ENCODE results near the gene KLF15.
"Not testable (repeated sequence)": the region's sequence is repeated elsewhere in the genome, so short reads cannot be mapped to it uniquely, and the experiment has no call there.

Gene KLF15

DNA sequence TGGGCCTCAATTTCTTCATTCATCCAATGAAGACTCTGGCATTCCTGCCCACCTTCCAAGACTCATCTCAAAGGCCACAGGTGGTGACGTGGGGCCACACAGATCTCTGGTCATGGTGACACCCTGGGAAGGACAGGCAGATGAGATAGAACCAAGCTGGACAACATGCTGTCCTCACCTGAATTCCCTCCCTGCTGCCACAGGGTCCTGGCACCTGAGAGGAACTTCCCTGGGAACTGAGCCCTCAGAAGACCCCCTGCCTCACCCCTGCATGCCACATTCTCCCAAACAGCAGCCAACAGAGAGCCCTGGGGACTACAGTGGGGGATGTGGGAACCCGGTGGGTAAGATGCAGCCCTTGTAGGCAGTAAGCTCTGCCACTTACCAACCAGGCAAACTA is 10.7 kb downstream of the KLF15 start:
- DNase-seq (ENCODE audit: low read depth, low spot score): no peak

DNA sequence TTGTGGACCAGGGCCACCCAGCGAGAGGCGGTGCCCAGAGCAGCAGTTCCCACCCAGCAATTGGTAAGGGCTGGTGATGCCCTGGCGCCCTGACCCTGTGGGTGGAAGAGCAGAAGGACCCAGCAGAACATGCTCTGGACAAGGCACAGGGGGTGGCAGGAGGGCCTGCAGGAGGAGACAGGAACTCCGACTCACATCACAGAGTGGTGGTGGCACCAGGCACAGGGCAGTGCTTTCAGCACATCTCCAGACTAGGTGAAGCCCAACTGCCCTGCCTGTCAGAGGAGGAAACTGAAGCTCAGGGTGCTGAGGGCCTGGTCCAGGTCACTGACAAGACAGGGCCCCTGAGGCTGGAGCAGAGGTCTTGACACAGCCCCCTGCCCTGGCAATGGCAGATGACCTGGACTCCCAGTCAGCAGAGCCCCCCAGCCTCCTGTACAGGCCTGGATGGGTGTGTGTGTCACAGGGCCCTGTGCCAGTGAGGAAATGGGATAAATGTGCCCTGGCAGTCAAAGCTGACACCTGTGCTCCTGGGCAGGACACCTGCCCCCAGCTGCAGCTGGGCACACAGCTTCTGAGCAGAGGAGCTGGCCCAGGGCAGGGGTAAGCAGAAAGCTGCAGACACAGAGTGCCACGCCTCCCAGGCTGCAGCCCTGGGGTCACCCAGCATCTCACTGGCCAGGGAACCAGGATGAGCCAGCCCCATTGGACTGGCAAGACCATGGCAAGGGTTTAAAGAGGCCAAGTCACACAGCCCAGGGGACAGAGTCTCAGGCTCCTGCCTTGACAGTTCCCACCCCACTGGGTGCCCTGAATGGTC is 11.4 kb downstream of the KLF15 start:
- DNase-seq (ENCODE audit: low read depth, low spot score): no peak

GRCh38 chr3:126345231-126345630 is 12.0 kb downstream of the KLF15 start:
- DNase-seq (ENCODE audit: low read depth, low spot score): no peak

DNA sequence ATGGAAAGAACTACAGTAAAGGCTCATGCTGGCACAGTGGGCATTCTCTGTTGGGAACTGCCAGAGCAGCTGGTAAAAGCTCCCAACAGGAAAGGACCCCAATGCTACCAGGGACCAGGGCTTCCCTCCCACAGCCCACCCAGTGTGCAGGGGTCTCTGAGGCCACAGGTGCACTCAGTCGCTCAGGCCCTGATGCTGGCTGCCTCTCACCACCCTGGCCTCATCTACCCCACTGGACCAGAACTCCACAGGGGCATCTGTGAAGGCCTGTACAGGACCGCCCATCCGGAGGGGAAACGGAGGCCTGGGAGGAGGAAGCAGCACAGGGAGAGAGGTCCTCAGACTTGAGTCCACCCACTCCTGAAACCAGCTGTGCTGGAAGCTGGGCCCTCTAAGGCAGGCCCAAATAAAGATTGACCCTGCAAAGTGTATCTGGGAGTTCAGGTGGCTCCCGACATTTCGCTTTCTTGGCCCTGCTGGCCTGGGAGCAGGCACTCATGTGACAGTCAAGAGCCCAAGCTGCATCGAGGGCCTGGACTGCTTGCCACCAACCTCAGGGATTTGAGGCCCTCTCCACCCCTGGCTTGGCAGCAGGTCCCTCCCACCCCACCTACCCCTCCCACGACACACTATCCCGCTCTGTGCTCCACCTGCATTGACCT is 12.7 kb downstream of the KLF15 start:
- no peak for DNase-seq (ENCODE audit: low read depth, low spot score)

DNA sequence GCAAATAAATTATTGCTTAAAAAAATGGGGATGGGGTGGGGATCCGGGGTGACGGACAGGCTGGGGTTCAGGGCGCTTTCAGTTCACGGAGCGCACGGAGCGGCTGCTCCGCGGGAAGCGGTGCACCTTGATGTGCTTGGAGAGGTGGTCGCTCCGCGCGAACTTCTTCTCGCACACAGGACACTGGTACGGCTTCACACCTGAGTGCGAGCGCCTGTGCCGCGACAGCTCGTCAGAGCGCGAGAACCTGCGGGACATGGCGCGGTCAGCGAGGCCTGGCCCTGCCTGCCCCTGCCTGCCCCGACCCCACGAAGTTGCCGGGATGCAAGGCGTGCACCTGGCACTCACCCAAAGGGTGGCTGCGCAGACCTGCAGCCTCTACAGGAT is 13.6 kb downstream of the KLF15 start:
- DNase-seq (ENCODE audit: low read depth, low spot score): no peak

DNA sequence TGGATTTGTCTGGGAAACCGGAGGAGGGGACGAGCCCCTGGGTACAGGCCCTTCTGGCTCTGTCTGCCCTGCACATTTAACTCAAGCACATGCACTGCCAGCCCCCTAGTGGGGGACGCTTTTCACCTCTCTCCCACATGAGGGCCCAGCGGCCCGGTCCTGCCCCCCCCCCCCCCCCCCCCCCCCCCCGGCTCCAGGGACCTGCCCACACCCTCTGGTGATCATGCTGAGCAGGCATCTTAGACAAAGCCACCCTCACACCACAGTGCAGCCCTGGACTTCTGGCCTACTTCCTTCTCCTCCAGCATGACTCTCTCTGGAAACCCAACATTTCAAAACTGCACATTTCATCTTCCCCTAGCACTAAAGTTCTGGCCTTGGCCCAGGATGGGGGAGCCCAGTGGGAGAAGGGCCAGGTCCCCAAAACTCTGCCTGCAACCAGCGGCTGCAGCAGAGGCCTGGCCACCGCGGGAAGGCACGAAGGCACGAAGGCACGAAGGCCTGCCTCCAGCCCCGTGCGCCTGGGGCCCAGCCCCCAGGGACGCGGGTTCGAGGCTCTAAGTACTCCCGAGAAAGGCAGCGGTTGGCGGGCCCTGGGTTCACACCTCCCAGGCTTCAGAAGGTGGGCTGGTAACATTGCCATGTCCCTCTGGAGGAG is 14.1 kb downstream of the KLF15 start:
- DNase-seq (ENCODE audit: low read depth, low spot score): no peak

GRCh38 chr3:126342211-126342610 is 15.0 kb downstream of the KLF15 start:
- DNase-seq (ENCODE audit: low read depth, low spot score): no peak

DNA sequence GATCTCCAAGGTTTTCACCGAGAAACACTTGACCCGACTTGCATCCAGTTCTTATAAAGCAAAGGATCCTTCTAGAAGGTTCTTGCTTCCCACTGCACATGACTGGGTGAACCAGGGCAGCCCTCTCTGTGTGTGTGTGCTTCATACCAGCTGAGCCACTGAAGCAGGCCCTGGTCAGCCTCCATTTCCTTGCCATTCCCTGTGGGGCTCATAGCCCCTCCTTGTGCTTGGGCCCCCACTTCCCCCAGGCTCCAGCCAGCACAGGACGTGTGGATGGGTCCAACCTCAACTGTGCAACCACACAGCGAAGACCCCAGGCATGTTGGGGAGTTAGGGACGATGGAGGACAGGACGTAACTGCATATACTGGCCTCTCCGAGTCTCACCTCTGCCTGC is 15.5 kb downstream of the KLF15 start:
- DNase-seq (ENCODE audit: low read depth, low spot score): no peak

- no peak for DNase-seq (ENCODE audit: low read depth, low spot score)
Observed at GRCh38 chr3:126340943-126341754, 16.1 kb downstream of the KLF15 start.

DNA sequence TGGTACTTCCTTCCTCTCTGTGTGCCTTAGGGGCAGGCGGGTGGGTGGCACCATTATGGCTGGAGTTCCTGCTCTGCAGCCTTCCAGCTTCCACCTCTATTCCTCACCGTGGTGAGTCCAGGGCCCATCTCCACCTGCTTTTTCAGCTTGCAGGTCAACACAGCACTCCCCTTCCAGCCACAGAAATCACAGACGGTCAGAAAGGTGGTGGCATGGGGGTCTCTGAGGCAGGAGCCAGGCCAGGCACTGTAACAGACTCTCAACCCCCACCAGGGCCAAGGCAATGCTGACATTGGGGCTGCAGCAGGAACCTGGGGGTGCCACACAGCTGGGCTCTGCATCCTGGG is 16.6 kb downstream of the KLF15 start:
- no peak for DNase-seq (ENCODE audit: low read depth, low spot score)

DNA sequence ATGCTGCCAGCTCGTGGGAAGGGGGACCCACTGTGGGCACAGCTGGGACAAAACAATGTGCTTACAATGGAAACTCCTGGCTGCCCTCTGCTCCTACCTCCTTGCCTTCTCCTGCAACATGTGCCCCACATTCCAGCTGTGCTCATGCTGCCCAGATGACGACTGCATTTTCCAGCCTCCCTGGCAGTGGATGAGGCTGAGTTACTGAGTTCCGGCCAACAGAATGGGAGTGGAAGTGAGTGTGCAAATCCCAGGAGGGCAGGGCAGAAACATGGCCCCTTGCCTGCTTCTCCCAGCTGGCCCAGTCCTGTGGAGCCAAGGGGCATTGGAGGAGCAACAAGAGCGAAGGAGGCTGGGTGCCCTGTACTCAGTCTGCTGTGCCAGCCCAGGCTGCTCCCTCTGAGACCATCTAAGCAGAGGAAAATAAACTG is 17.1 kb downstream of the KLF15 start:
- no peak for DNase-seq (ENCODE audit: low read depth, low spot score)

- no peak for DNase-seq (ENCODE audit: low read depth, low spot score)
Observed at GRCh38 chr3:126339466-126339865, 17.7 kb downstream of the KLF15 start.

DNA sequence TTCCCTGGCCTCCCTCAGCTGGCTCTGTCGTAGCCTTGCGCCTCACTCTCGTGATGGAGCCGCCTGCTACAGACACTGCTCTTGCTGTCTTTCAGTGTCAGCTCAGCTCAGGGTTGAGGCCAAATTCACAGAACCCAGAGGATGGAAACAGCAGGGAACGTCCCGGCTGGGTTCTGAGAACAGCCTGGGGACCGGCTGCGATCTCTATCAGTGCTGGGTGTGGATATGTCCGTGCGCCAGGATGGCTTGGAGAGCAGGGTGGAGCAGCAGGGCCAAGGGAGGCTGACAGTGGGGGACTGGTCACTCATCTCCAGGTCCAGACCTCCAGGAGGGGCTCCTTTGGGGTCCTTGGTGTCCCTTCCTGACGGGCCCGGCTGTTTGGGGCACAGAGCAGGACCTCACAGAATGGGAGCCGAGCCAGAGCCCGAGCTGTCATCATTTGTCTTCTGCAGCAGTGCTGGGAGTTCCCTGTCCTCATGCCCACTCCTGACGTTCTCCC is 18.4 kb downstream of the KLF15 start:
- no peak for DNase-seq (ENCODE audit: low read depth, low spot score)

DNA sequence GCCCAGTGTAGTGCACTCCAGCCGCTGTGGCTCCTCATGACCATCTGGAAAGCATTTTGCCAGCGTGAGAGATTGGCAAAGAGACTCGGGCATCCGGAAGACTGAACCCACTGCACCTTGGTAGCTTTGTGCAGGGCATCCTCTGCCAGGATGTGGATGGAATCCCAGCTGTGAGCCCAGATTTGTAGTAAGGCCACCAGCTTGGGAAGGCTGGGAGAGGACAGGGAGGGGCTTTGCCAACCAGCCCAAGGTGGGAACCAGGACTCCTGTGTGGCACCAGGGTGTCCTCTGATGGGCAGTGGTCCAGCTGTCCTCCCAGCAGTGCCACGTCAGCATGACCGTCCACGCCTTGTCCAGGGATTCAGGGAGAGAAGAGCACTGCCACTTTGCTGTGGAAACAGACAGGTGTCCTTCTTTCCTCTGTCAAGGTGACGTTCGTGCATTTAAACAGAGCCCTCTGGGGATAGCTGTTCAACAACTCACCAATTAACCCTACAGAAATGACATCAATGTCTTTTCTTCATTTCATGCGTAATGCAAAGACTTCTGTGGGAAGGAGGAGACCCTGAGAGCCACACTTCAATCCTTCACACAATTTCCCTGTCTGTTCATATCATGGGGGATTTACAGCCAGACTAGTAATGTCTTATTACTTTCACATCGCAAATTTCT is 19.1 kb downstream of the KLF15 start:
- no peak for DNase-seq (ENCODE audit: low read depth, low spot score)

DNA sequence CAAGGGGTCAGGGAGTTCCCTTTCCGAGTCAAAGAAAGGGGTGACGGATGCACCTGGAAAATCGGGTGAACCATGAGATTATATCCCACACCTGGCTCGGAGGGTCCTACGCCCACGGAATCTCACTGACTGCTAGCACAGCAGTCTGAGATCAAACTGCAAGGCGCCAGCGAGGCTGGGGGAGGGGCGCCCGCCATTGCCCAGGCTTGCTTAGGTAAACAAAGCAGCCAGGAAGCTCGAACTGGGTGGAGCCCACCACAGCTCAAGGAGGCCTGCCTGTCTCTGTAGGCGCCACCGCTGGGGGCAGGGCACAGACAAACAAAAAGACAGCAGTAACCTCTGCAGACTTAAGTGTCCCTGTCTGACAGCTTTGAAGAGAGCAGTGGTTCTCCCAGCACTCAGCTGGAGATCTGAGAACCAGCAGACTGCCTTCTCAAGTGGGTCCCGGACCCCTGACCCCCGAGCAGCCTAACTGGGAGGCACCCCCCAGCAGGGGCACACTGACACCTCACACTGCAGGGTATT is 25.3 kb downstream of the KLF15 start:
- DNase-seq (ENCODE audit: low read depth, low spot score): not testable (repeated sequence)

DNA sequence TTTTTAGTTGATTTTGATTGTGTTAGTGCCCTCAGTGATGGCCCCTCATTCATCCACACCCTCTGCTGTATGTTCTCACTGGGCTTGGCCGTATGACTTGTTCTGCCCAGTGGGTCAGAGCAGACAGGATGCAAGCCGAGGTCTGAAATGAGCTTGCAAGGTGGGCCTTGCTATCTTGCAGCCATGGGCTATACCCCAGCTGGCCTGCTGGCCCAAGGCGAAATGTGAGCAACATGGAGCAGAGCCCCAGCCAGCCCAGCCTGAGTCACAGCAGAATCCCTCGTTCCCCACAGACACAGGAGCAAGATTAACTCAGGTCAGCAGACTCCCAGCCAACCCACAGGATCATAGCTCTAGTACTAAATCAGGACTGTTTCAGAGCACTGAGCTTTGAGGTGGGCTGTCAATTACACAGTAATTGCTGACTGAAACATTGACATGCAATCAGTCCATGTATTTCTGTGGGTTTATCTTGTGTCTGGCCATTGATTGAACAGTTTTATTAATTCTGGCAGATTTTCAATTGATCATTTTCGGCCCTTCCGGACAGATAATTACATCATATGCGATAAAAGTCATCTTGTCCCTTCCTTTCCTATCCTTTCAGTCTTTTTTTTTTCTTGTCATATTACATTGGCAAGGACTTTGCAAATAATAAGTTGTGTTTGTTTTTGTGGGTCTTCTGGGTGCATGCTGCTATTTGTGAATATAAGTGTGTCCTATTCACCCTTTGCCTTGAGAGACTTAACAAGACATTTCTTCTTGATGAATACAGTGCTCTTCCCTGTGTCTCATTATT is 27.1 kb downstream of the KLF15 start:
- no peak for DNase-seq (ENCODE audit: low read depth, low spot score)

DNA sequence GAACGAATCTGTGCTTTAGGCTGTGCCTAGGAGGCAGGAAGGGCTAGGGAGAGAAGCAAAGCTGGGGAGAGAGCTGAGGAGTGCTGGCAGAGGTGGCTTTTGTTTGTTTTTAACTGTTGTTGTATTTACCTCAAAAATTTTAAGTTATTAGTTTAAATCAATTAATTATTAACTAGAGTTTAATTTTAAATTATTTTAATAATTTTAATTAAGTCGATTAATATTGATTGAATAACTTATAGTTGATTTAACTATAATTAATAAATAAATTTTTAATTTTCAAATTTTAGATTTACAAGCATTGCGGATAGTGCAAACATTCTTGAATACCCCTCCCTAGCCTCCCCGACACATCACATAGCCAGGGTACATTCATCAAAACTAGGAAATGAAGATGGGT is 30.6 kb downstream of the KLF15 start:
- DNase-seq (ENCODE audit: low read depth, low spot score): no peak

DNA sequence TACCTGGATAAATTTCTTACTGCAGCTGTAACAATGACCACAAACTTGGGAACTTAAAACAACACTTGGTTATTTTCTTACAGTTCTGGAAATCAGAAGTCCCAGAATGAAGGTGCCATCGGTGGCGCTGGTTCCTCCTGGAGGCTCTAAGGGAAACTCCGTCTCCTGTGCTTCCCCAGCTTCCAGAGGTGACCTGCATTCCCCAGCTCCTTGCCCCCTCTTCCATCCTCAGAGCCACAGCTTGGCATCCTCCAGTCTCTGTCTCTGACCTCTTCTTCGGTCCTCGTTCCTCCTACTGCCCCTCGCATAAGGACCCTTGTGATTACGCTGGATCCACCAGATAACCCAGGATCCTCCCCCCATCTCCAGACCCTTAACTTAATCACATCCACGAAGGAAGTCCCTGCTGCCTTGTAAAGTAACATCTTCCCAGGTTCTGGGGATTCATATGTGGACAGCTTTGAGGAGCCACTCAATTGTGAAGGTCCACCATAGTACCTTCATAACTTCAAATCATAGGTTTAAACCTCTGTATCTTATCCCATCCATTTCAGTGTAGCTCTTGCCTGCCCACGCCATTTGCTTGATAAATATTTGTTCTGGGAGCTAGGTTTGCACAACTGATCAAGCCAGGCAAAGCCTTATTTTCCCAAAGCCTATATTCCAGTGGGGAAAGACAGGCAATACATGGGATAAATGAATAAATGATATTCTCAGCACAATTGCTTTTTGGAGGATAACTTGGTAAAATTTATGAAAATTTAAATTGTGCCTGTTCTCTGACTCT is 34.8 kb downstream of the KLF15 start:
- no peak for DNase-seq (ENCODE audit: low read depth, low spot score)

DNA sequence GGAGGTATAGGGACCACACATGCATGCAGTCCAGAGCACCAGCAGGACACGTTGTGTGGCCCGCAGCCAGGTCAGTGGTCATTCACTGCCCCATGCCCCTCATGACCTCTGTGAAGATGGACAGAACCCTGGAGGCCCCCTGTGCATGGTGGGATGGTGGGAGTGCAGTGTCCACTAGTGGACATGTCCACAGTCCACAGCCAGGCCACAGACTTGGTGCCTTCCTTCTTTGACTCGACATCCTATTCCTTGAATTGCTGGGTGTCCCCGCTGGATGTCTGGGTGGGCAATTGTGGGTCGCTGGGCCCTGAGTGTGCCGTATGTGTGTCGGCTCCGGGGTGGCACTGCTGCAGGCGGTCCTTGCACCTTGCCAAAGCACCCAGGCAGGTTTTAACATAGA is 35.7 kb downstream of the KLF15 start:
- no peak for DNase-seq (ENCODE audit: low read depth, low spot score)
